Ammon's horn (tissue), 1 donor: ENCODE data around the gene FRS2.
A peak's percentile ranks its signal among the peaks of the same experiment; 100 is the strongest.
"Not testable (repeated sequence)": the region's sequence is repeated elsewhere in the genome, so short reads cannot be mapped to it uniquely, and the experiment has no call there.

Experiments
- DNase-seq: peaks from one replicate; pipeline ENCODE4 v3.0.0-alpha.2; 2016; ENCODE audit warnings: low spot score

FRS2 gene

DNA sequence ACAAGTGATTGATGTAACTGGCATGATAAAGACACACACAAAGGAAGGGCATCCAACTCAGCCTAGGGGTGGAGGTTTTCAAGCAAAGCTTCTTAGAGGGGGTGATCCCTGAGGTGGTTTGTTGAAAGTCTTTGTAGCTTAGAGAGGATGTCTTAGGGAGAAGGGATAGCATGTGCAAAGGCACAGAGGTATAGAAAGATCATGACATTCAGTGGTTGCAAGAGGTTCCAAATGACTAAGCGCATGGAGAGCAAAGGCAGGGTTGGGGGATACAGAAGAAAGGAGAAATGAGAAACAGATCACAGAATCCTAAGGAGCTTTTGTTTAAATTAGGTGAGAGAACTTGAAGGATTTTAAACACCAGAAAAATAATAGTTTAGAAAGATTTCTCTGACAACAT is 109.9 kb downstream of the FRS2 start:
- DNase-seq: no peak

DNA sequence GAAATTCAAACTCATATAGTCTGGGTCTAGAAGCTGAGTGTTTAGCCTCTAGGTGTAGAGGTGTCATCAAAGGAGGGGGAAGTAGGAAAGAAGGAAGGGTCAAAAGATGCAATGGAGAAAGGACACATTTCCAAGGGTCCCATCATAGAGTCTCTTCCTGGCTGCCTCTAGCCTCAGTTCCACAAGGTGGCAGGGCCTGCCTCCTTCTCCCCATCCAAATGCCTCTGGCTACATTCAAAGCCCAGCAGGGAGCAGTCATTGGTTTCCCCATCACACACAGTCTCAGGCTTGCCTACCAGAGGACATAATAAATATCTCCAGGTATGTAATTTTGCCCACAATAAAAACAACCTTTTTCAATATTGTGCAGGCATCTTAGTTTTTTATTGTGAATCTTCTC is 113.0 kb downstream of the FRS2 start:
- DNase-seq: no peak

DNA sequence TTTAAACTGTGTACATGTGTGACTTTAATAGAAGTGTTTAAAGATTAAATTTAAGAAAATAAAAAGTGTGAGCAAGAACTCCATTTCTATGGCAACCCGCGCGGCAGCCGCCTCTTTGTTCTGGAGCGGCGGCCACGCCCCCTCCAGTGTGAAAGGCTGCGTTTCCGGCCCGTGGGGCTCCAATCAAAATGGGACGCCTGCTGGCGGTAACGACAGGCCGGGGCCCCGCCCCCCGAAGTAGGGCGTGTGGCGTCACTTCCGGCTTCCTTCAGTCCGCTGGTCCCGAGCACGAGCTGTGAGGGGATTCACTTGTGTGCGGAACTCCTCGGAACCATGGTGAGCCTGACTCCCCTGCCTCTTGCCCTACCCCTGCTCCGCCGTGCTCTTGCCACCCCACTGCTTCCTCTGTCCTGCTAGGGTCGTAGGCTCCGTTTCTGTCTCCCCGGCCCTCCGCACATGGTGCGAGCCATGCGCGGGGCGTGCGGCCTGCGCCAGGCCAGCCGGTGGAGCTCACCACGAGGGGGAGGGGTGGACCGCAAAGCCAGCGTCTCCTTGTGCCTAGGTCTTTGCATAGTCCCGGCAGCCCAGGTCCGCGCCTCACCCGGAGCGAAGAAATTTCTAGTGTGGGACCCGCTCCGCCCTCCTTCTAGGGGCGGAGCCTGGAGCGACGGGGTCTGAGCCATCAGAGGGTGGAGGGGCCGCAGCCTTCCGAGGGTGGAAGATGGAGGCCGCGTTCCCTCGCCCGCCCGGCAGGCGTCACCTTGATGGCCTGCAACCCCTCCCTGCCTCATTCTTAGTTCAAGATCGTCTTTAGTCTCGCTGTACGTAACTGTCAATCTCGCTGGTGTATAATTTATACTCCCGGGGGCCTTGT is 115.2 kb downstream of the FRS2 start, which contains the start of gene CCT2:
Gene CCT2 (plus strand): TSS at position 271 of the 874 bp plus-strand sequence. CDS start 63 bp downstream, at position 334.
- peak; percentile 98 for DNase-seq

DNA sequence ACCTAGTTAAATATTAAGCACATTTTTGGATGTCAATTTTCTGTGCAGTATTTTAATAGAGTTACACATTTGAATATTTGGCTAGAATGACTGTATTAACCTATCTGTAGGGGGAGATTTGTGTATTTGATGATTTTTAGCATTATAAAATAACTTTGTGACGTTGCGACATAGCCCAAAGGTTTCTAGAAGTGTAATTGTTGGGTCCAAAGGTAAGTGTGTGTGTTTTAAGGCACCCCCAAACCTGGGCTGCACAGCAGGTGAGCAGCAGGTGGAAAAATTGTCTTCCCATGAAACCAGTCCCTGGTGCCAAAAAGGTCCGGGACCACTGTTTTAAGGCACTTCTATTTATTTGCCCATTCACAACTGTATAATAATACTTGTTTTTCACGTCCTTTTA is 118.3 kb downstream of the FRS2 start:
- DNase-seq: no peak

DNA sequence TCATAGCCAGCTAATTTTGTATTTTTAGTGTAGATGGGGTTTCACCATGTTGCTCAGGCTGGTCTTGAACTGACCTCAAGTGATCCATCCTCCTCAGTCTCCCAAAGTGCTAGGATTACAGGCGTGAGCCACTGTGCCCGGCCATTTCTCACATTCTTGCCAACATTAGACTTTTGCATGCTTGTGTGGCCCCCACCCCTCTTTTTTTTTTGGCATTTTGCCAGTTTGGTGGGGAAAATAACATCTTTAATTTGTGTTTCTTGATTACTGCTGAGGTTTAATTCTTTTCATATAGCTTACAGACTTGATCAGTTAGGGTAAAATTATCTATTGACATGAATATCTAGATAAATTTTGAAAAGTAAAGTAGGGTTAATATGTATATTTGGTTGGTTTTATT is 118.9 kb downstream of the FRS2 start:
- DNase-seq: no peak

DNA sequence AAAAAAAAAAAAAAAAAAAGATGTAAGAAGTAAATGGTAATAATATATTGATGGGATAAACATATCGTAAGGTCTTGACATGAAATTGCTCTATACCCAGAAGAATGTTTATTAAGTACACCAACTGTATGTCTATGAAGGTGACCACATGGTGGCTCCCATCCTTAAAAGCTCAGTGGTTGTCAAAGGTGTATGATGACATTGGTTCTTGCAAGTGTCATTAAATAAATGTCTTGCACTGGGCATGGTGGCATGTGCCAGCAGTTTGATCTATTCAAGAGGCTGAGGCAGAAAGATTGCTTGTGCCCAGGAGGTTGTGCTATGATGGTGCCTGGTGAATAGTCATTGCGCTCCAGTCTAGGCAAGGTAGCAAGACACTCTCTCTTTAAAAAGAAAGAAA is 125.5 kb downstream of the FRS2 start:
- no peak for DNase-seq

DNA sequence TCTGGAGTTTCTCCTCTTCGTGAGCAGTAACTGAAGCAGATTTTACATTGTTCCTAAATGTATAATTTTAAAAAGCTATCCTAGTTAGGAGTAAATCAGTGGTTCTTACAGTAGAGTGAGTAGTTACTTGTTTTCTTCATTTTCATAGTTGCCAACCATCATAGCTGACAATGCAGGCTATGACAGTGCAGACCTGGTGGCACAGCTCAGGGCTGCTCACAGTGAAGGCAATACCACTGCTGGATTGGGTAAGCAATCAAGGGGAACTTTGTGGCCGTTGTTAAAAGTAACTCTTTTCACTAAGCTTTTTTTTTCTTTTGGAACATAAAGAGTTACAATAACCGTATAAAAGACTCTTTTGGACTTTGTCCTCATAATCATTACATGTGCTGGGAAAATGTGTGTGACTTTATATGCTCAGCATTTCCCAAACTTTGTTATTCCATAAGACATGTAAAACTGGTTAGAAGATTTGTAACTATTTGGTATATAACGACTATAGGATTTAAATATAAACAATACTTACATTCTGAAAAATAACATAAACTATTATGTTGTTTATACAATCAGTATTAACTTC is 128.1 kb downstream of the FRS2 start:
- DNase-seq: no peak

DNA sequence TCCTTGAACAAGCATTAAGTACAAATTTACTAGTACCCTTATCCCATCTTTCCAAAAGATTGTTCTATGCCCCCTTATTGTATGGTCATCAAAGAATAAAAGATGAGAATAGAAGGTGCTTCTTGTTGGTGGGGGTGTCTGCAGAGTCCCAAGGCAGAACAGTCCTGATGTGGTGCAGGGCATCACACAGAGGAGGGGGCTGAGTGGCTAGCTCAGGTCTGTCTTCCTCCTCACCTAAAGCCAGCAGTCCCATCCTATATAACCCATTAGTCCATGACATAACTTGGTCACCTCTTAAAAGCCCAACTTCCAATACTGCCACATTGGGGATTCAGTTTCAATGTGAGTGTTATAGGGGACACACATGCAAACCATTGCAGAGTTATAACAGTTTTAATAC is 130.6 kb downstream of the FRS2 start:
- DNase-seq: no peak

DNA sequence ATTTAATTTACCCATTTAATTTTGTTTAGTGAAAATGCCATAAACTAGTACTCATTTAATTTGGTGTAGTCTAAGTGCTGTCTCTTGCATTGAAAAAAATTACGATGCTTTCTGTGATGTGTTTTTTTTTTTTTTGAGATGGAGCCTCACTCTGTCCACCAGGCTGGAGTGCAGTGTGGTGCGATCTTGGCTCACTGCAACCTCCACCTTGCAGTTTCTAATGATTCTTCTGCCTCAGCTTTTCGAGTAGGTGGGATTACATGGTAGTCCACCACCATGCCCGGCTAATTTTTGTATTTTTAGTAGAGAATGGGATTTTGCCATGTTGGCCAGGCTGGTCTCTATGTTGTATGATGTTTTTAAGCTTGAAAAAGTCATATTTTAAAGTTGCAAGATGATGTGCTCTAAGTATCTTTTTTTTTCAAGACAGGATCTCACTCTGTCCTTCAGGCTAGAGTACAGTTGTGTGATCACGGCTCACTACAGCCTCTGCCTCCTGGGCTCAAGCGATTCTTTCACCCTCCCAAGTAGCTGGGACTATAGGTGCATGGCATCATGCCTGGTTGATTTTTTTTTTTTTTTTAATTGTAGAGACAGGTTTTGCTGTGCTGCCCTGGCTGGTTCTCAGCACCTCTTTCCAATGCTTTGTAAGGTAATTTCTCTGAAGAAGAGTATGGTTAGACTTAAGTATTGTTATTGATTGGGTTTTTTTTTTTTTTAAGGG is 131.9 kb downstream of the FRS2 start:
- no peak for DNase-seq

DNA sequence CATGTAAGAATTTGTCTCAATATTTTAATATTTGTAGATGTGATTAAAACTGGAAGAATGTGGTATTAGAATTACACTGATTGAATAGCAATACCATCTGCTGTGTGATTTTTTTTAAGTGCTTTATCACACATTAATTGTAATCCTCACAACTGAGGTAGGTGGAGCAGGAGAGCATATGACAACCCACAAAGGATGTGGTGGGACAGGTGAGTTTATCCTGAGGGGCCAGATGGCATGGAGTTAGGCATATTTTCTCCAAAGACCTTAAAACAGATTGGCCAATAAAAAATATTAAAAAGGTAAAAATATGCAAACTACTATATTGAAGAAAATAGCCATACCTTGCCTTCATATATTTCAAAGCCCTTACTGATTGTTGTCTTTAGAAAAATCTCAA is 132.8 kb downstream of the FRS2 start:
- DNase-seq: peak; percentile 6

DNA sequence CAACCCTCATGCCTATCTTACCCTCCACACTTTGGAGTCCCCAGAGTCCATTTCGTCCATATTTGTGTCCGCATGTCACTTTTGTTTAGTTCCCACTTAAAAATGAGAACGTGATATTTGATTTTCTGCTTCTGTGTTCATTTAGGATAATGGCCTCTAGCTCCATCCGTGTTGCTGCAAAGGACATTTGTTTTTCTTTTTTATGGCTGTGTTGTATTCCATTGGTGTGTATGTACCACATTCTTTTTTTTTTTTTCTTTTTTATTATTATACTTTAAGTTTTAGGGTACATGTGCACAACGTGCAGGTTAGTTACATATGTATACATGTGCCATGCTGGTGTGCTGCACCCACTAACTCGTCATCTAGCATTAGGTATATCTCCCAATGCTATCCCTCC is 133.4 kb downstream of the FRS2 start:
- DNase-seq: not testable (repeated sequence)

DNA sequence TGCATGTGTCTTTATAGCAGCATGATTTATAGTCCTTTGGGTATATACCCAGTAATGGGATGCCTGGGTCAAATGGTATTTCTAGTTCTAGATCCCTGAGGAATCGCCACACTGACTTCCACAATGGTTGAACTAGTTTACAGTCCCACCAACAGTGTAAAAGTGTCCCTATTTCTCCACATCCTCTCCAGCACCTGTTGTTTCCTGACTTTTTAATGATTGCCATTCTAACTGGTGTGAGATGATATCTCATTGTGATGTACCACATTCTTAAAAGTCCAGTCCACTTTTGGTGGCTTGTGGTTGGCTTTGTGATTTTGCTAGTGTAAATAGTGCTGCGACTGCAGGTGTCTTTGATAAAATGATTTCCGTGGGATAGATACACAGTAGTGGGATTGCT is 134.1 kb downstream of the FRS2 start:
- not testable (repeated sequence) for DNase-seq

DNA sequence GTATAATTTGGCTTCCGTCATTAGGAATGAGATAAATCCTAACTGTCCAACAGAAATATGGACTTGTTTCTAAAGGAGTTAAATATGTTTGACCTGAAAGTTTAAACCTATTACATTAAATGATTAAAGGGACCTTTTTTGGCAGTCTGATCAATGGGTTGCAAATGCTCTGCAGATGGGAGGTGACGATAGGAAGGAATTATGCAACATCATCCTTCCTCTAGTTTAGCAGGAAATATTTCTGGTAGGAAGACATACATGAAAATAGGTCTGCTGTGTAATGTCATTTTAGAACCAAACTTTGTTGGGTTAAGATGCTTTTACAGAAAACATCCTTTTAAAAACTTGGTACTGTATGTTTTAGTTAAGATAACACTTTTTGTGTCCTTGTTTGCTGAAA is 137.9 kb downstream of the FRS2 start:
- no peak for DNase-seq

DNA sequence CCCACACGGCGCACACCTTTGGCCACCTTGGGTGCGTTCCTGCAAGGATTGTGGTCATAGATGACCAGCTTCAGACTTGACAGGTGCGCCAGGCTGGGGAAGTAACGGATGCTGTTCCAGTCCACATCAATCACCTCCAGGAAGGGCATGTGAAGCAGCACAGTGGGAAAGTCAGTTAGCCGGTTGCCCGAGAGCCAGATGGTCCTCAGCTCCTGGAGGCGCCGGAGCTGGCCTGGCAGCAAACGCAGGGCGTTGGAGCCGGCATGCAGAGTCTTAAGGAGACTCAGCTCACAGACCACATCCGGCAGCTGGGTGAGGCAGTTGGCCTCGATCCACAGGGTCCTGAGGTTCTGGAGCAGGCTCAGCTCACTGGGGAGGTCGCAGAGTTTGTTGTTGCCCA is 139.9 kb downstream of the FRS2 start:
- DNase-seq: no peak

DNA sequence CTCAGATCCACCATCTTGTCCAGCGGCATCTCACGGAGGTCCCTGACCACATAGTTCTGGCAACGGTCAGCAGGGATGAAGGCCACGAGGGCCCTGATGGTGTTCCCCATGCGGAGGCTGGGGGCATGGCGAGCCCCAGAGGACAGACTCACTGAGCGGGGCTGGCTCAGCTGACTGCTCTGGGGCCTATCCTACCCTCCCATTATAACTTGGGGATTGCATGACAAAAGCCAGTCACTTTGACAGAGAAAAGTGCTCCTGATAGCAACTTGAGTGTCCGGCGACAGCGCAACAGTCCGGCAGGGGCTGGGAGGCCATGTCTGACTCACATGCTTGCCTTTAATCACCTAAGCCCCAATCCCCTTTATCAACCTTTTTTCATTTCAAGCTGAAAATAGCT is 140.5 kb downstream of the FRS2 start, which contains the start of gene LRRC10:
Gene LRRC10 (minus strand): TSS at position 179 of the 400 bp plus-strand sequence. CDS start 69 bp downstream, at position 110.
- no peak for DNase-seq

DNA sequence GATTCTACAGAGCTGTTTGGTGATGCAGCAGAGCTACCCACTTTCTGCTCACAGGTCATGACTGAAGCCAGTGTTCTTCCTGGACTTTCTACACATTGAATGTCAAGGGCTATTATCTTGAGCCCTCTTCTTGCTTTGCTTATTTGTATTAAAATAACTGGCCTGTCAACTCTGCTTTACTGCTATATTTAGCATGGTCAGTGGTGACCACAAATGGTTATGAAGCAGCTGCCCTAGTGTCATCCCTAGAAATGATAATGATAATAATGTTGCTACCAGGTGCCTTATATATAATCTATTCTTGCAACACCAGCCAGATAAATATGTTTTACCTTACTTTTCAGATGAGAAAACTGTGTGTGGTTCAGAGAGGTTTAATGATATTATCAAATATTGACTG is 143.2 kb downstream of the FRS2 start:
- DNase-seq: no peak

DNA sequence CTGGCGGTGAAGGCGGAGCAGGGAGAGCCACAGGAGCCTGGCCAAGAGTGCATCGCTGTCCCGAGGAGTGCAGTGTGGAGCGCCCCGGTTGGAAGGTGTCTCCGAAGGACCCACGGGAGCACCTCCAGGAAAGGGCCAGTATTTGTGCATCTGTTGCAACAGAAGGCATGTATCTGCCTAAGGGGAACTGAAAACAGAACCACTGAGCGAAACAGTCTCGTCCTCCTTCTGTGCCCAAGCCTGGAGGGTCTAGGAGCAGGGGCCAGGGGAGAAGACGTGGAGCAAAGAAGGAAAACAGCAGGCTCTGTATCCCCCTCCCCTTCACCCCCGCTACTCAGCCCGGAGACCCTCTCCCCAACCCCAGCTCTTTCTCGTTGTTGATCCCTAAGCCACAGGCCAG is 145.8 kb downstream of the FRS2 start:
- peak; percentile 11 for DNase-seq

DNA sequence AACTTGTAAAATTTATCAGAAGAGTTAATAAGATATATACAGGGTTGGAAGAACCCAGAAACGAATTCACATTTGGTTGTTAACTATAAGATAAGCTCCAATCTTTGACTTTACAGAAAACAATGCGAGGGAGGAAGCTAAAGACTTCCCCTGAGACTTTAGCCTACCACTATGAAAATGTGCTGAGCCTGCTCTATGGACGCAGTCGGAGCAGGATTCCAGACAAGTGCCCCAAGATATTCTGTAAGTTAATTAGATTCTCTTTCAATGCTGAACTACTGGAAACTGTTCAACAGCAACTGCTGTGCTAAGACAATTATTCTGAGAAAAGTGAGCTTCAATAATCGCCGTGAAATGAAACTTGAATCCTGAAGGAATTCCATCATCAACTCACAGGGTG is 148.9 kb downstream of the FRS2 start:
- no peak for DNase-seq

DNA sequence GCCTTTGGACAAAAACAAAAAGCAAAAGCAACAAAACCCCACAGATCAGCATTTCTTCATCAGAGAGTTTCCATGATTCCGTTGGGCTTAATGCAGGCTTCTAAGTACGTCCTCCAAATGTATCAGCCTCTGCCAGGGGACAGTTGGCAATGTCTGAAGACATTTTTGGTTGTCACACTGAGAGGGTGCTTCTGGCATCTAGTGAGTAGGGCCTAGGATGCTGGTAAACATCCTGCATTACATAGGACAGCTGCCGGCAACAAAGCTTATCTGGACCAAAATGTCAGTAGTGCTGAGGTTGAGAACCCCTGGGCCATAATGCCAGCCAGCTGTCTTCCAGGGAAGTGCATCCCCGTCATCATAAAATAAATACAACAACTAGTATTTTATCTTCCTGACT is 149.9 kb downstream of the FRS2 start:
- DNase-seq: no peak

DNA sequence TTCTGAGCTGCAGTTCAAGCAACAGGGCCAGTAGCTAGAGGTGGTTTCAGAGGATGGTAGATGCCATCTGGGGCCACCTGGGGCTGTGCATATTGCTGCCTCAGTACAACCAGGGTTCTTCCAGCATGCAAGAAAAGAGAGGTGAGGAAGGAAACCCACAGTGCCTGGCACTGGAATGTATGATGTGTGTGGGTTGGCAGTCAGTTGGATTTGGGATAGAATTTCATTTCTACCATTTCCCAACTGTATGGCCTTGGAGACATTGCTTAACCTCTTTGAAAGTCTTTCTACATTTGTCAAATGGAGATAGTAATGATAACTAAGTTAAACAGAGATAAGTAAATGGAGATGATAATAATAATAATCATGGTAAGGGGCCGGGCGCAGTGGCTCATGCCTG is 150.7 kb downstream of the FRS2 start:
- no peak for DNase-seq

DNA sequence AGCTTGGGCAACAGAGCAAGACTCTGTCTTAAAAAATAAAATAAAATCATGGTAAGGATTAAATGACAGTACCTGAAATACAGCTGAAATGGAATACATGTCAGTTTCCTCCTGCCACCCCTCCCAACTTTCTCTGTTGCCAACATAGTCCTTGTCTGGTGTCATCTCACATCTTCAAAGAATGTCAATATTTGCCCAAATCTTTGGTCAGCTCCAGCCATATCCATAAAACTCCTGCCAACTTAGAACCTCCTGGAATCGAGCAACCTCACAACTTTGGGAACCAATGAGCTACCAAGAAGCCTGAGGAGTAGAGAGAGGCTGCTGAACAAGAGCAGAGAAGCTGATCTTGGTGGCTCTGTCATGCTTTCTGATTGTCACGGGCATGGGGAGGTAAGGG is 151.4 kb downstream of the FRS2 start:
- no peak for DNase-seq

DNA sequence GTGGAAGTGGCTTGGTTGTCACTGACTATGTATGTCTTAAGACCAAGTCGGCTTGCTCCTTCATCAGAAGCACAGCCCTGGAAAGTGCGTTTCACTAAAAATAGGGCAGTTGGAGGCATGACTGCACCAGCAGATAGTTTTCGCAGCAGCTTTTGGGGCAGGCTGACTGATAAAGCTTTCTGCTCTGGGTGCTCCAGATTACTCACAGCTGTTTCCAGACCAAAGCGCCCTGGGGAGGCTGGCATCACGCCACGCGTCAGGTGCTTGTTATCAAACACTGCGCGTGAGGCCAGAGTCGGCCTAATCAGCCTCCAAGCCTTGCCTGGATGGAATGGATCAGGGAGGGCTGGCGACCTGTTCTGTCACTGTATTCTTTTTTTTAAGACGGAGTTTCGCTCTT is 153.8 kb downstream of the FRS2 start:
- no peak for DNase-seq

DNA sequence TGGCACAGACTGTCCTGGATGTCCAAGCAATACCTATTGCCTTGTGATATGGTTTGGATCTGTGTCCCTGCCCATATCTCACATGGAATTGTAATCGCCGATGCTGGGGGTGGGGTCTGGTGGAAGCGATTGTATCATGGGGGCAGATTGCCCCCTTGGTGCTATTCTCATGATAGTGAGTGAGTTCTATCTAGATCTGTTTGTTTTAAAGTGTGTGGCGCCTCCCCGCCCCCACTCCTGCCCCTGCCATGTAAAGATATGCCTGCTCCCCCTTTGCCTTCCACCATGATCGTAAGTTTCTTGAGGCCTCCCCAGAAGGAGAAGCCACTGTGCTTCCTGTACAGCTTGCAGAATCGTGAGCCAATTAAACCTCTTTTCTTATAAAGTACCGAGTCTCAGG is 157.3 kb downstream of the FRS2 start:
- DNase-seq: no peak
